Effector memory CD4-positive, alpha-beta T cell (primary cell): ENCODE results near the gene CLEC20A.

Source experiments
- DNase-seq, 3 donors: peaks; one replicate each; pipeline ENCODE4 v3.0.0-alpha.2; 2020
- H3K27ac ChIP-seq: 2 replicates; pipeline ENCODE4 v1.7.0; 2013; ENCODE audit warnings: mild to moderate bottlenecking, low read length, moderate library complexity; ENCODE audit not compliant: insufficient read depth, poor library complexity, severe bottlenecking
- H3K27me3 ChIP-seq: replicated peaks from 2 replicates; pipeline ENCODE4 v1.7.0; 2013; ENCODE audit warnings: mild to moderate bottlenecking, low read length; ENCODE audit not compliant: insufficient read depth, control insufficient read depth, poor library complexity, severe bottlenecking
- H3K36me3 ChIP-seq: 2 replicates; pipeline ENCODE4 v1.7.0; 2013; ENCODE audit warnings: mild to moderate bottlenecking, low read length, moderate library complexity; ENCODE audit not compliant: control insufficient read depth, insufficient read depth
- H3K4me1 ChIP-seq: 2 replicates; pipeline ENCODE4 v1.7.0; 2013; ENCODE audit warnings: low read length, mild to moderate bottlenecking; ENCODE audit not compliant: control insufficient read depth, insufficient read depth, poor library complexity, severe bottlenecking
- H3K4me3 ChIP-seq: 2 replicates; pipeline ENCODE4 v1.7.0; 2013; ENCODE audit warnings: low read length, low read depth, mild to moderate bottlenecking; ENCODE audit not compliant: insufficient read depth, poor library complexity, severe bottlenecking
- H3K9me3 ChIP-seq: 2 replicates; pipeline ENCODE4 v1.7.0; 2013; ENCODE audit warnings: mild to moderate bottlenecking, low read length, moderate library complexity; ENCODE audit not compliant: control insufficient read depth

The CLEC20A gene

GRCh38 chr1:178530037-178530402, 33.3 kb upstream of the CLEC20A start:
- Histone ChIP-seq H3K9me3 (no peaks in the 10 kb centered on the region), H3K4me3 (no peak overlapping the region), H3K27me3 (no peaks in the 10 kb centered on the region), H3K27ac (no peak overlapping the region), H3K4me1 (no peaks in the 10 kb centered on the region), H3K36me3 (no peaks in the 10 kb centered on the region)
- DNase-seq, result no peak

- no peak for DNase-seq
- Histone ChIP-seq H3K4me1 (no peaks in the 10 kb centered on the region), H3K27ac (no peak overlapping the region), H3K9me3 (no peaks in the 10 kb centered on the region), H3K27me3 (no peaks in the 10 kb centered on the region), H3K4me3 (no peak overlapping the region), H3K36me3 (no peaks in the 10 kb centered on the region)
Measured at GRCh38 chr1:178529364-178530036, 32.7 kb upstream of the CLEC20A start.

GRCh38 chr1:178528953-178529335, 32.2 kb upstream of the CLEC20A start:
- no peak overlapping the region for H3K27ac ChIP-seq
- no peaks in the 10 kb centered on the region for H3K4me1 ChIP-seq
- no peak for DNase-seq
- no peak overlapping the region for H3K4me3 ChIP-seq
- H3K9me3 ChIP-seq, result no peaks in the 10 kb centered on the region
- no peaks in the 10 kb centered on the region for H3K27me3 ChIP-seq
- no peaks in the 10 kb centered on the region for H3K36me3 ChIP-seq

GRCh38 chr1:178528228-178528952, 31.6 kb upstream of the CLEC20A start:
- DNase-seq, result no peak
- Histone ChIP-seq H3K27ac (no peak overlapping the region), H3K27me3 (no peaks in the 10 kb centered on the region), H3K36me3 (no peaks in the 10 kb centered on the region), H3K4me3 (no peak overlapping the region), H3K9me3 (no peaks in the 10 kb centered on the region), H3K4me1 (no peaks in the 10 kb centered on the region)

- no peak for DNase-seq
- H3K27ac ChIP-seq, result no peak overlapping the region
- no peak overlapping the region for H3K4me3 ChIP-seq
- H3K36me3 ChIP-seq, result no peaks in the 10 kb centered on the region
- H3K27me3 ChIP-seq, result no peaks in the 10 kb centered on the region
- H3K4me1 ChIP-seq, result no peaks in the 10 kb centered on the region
- H3K9me3 ChIP-seq, result no peaks in the 10 kb centered on the region
Measured at GRCh38 chr1:178527117-178527516, 30.4 kb upstream of the CLEC20A start.

- Histone ChIP-seq H3K27me3 (no peaks in the 10 kb centered on the region), H3K4me3 (no peak overlapping the region), H3K9me3 (no peaks in the 10 kb centered on the region), H3K4me1 (no peaks in the 10 kb centered on the region), H3K27ac (no peak overlapping the region), H3K36me3 (no peaks in the 10 kb centered on the region)
- no peak for DNase-seq
Measured at GRCh38 chr1:178521241-178521640, 24.5 kb upstream of the CLEC20A start.

- H3K27me3 ChIP-seq, result no peaks in the 10 kb centered on the region
Measured at GRCh38 chr1:178520803-178521202, 24.0 kb upstream of the CLEC20A start.

GRCh38 chr1:178518894-178519293, 22.1 kb upstream of the CLEC20A start:
- Histone ChIP-seq H3K27ac (no peak overlapping the region), H3K4me3 (no peak overlapping the region), H3K4me1 (no peaks in the 10 kb centered on the region), H3K9me3 (no peaks in the 10 kb centered on the region), H3K36me3 (no peaks in the 10 kb centered on the region), H3K27me3 (no peaks in the 10 kb centered on the region)
- DNase-seq, result no peak

More at GRCh38 chr1:178520803-178521202, 24.0 kb upstream of the CLEC20A start:
- Histone ChIP-seq H3K36me3 (no peaks in the 10 kb centered on the region), H3K9me3 (no peaks in the 10 kb centered on the region), H3K4me1 (no peaks in the 10 kb centered on the region), H3K4me3 (no peak overlapping the region), H3K27ac (no peak overlapping the region)
- DNase-seq, result no peak

GRCh38 chr1:178516110-178516509, 19.3 kb upstream of the CLEC20A start:
- no peaks in the 10 kb centered on the region for H3K27me3 ChIP-seq
- H3K4me1 ChIP-seq, result no peaks in the 10 kb centered on the region
- no peaks in the 10 kb centered on the region for H3K9me3 ChIP-seq
- no peaks in the 10 kb centered on the region for H3K36me3 ChIP-seq
- H3K27ac ChIP-seq, result no peak overlapping the region
- DNase-seq, result no peak
- H3K4me3 ChIP-seq, result no peak overlapping the region

- Histone ChIP-seq H3K4me1 (no peaks in the 10 kb centered on the region), H3K9me3 (no peaks in the 10 kb centered on the region), H3K36me3 (no peaks in the 10 kb centered on the region), H3K4me3 (no peak overlapping the region), H3K27ac (no peak overlapping the region), H3K27me3 (no peaks in the 10 kb centered on the region)
- DNase-seq, result no peak
Measured at GRCh38 chr1:178513278-178513983, 16.7 kb upstream of the CLEC20A start.
